Large intestine (tissue), 3 donors: ENCODE results near the gene LHPP. TPM values are rescaled to one million over a fixed set of nuclear protein-coding genes. Genes with fewer than 3 reads are reported as not detected.

ENCODE experiments used
- DNase-seq, 2 donors: peaks; one replicate each; pipeline versions ENCODE4 v3.0.0 to v3.0.0-alpha.2; 2013
- H3K27ac ChIP-seq: one replicate; pipeline ENCODE4 v1.5.1; 2013; ENCODE audit warnings: low read length
- H3K27me3 ChIP-seq: 2 replicates; pipeline ENCODE4 v1.6.1; 2013; ENCODE audit warnings: low read length; ENCODE audit not compliant: control insufficient read depth, insufficient read depth
- H3K36me3 ChIP-seq: 2 replicates; pipeline ENCODE4 v1.6.1; 2013; ENCODE audit warnings: low read length; ENCODE audit not compliant: control insufficient read depth, insufficient read depth
- H3K4me1 ChIP-seq: one replicate; pipeline ENCODE4 v1.6.1; 2013; ENCODE audit warnings: low read length; ENCODE audit not compliant: control insufficient read depth, insufficient read depth
- H3K4me3 ChIP-seq: one replicate; pipeline ENCODE4 v1.5.1; 2013; ENCODE audit warnings: low read length
- H3K9me3 ChIP-seq: one replicate; pipeline ENCODE4 v1.6.1; 2013; ENCODE audit warnings: mild to moderate bottlenecking, low read depth, low read length, moderate library complexity; ENCODE audit not compliant: control insufficient read depth
- WGBS: methylation state at CpG from one replicate; pipeline ENCODE4 v1.1.5; 2013; ENCODE audit warnings: low lambda C conversion rate; ENCODE audit not compliant: insufficient coverage; 5-methylcytosine and 5-hydroxymethylcytosine counted together
- polyA plus RNA-seq: library from polyadenylated mRNA; unstranded; fragments of 120-200 nt; gene quantifications from one replicate; pipeline ENCODE4 v1.2.1, GENCODE V29; 2013

Gene LHPP
- polyA plus RNA-seq, 1 donor: 40.7 TPM

DNA sequence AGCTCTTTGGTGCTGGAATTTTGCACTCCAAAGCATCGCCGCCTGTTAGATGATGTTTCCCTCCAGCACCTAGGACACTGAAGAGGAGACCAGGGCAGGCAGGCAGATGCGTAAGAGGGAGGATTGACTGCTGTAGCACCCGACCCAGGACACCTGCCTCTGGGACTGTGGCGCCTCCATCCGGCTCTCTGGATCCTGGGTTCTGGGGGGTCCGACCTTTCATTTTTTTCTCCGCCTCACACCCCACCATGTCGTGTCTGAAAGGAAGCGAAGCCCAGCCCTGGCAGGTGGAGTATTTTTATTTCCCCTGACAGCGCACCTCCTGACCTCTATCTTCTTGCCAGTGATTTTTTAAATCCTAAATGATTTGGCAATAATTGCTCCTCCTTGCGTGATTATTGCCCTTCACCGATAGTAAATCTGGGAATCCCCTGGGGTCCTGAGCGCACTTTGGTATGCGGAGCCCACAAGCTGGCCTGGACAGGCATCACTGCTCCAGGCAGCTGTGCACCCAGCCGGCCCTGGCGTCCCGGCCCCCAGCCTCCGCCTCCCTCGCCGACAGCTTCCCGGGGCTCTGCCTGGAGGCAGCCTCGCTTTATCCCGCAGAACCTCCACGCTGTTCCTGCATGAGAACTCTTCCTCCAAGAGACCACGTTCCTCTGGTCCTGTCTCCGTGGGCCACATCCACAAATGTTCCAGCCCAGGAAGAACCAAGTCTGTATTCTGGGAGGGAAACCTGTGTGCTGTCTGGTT, 48.4 kb downstream of the LHPP start:
- H3K27ac ChIP-seq: no peak overlapping the region
- H3K36me3 ChIP-seq: peaks cover 10% of the 10 kb centered on the region
- H3K9me3 ChIP-seq: no peaks in the 10 kb centered on the region
- WGBS: 93% methylated on average over 3 of the region's 27 CpGs
- H3K4me1 ChIP-seq: no peaks in the 10 kb centered on the region
- no peaks in the 10 kb centered on the region for H3K27me3 ChIP-seq
- H3K4me3 ChIP-seq: no peak overlapping the region
- DNase-seq: no peak

DNA sequence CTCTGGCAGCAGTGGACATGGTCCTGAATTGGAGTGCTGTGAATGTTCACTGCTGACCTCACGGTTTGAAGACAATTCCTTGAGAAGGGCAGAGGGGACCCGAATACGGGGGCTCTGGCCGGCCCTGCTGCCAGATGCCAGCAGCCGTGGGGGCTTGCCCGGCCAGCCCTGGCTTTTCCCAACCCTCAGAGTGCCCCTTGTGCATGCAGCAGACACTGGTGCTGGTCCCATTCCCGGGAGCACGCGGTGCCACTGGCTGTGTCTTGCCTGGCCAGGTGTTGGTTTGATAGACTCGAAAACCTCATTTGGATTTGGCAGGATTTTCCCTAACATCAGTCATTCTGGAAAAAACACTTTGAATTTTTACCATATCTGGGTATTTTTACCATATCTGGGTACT, 49.1 kb downstream of the LHPP start:
- no peak overlapping the region for H3K27ac ChIP-seq
- peaks cover 10% of the 10 kb centered on the region for H3K36me3 ChIP-seq
- H3K27me3 ChIP-seq: no peaks in the 10 kb centered on the region
- DNase-seq: no peak
- no CpG with 5 or more reads among the region's 10 CpGs for WGBS
- H3K4me3 ChIP-seq: no peak overlapping the region
- no peaks in the 10 kb centered on the region for H3K9me3 ChIP-seq
- no peaks in the 10 kb centered on the region for H3K4me1 ChIP-seq

DNA sequence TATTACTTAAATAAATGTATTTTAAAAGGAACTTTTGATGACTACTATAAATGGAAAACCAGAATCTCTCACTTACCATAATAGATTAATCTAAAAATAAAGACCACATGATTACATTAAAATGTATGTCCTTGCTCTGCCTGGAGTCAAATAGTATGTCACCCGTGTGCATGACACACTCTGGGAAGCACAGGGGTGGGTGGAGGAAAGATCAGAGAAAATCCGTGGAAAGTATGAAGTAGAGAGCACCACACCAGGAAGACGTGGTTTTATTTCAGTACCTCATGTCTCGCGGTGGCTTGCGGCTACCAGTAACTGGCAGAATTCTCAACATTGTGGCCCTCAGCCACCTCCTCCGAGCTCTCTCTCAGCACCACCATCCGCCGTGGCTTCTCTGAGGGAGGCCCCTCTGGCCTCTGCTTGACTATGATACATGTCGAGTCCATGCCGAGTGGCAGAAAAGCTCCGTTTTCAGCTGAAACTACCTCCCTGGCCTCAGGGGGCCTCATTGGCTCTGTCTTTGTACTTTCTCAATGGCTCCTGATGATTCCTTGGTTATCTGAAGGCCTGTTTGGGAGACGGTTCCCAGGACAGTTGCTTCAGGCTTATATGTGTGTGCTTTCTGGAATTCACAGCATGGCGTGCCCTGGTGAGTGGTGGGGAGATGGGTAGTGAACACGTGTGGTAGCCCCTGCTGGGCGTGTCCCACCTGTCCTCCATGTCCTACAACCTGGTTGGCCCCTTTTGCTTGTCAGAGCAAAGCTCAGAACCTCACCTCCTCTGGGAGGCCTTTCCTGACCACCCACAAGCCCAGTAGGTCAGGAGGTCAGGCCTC, 49.8 kb downstream of the LHPP start:
- H3K36me3 ChIP-seq: peaks cover 10% of the 10 kb centered on the region
- H3K27me3 ChIP-seq: no peaks in the 10 kb centered on the region
- H3K27ac ChIP-seq: no peak overlapping the region
- DNase-seq: no peak
- 93% methylated on average over 3 of the region's 16 CpGs for WGBS
- H3K4me3 ChIP-seq: no peak overlapping the region
- H3K9me3 ChIP-seq: no peaks in the 10 kb centered on the region
- no peaks in the 10 kb centered on the region for H3K4me1 ChIP-seq

DNA sequence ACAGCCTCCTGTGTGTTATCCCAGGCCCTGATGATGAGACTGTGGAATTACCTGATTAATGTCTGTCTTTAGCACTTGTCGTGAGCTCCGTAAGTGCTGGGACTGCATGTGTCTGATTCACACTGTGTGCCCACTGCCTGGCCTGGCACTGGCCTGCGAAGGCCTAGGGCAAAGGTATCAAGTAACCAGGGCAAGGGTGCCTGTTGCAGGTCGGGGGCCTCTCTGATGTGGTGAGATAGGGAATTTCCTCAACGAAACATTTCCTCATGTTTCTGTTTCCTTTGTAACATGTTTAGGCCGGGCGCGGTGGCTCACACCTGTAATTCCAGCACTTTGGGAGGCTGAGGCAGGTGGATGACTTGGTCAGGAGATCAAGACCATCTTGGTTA, 50.4 kb downstream of the LHPP start:
- no peaks in the 10 kb centered on the region for H3K9me3 ChIP-seq
- H3K36me3 ChIP-seq: peaks cover 10% of the 10 kb centered on the region
- no peak overlapping the region for H3K4me3 ChIP-seq
- no CpG with 5 or more reads among the region's 8 CpGs for WGBS
- H3K27me3 ChIP-seq: no peaks in the 10 kb centered on the region
- no peak overlapping the region for H3K27ac ChIP-seq
- H3K4me1 ChIP-seq: no peaks in the 10 kb centered on the region
- DNase-seq: no peak

DNA sequence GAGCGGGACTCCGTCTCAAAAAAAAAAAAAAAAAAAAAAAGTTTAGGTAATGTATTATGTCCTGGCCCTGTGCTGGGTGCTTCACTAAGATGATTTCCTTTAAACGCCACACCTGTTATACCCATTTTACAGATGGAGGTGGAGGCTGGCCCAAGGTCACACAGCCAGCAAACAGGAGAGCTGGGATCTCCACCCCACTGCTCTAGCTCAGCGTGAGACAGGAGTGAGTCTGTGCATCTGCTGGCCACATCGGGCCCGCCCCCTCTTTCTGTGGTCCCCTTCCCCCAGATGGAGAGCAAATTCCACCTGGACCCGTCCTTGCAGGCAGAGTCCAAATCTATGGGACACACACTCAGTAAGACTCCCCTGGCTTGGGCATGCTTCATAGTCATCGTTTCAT, 51.0 kb downstream of the LHPP start:
- Histone ChIP-seq H3K4me3 (no peak overlapping the region), H3K4me1 (no peaks in the 10 kb centered on the region), H3K27ac (no peak overlapping the region), H3K27me3 (no peaks in the 10 kb centered on the region), H3K36me3 (peaks cover 16% of the 10 kb centered on the region), H3K9me3 (no peaks in the 10 kb centered on the region)
- no peak for DNase-seq
- 100% methylated on average over 1 of the region's 8 CpGs for WGBS

DNA sequence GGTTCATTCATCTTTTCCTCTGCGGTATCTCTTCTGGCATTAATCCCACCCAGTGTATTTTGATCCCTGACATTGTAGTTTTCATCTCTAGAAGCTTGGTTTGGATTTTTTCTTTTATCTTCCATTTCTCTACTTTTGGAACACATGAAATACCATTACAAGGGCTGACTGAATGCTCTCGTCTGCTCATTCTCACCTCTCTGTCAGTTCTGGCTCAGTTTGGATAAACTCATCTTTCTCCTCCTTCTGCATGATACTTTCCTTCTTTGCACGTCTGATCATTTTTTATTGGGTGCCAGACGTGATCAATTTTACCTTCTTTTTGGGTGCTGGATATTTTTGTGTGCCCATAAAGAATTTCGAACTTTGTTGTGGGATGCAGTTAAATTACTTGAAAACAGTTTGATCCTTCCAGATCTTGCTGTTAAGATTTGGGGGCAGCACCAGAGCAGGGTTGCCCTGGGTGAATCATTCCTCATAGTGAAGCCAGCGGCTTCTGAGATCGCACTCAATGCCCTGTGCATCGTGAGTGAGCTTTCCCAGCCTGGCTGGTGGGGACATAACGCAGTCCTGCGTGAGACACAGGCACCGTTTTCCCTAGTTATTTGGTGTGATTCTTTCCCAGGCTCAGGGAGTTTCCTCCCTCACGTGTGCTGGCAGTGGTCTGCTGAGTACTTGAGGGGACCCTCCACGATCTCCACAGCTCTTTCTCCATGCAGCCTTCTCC, 53.8 kb downstream of the LHPP start:
- H3K9me3 ChIP-seq: no peaks in the 10 kb centered on the region
- peaks cover 24% of the 10 kb centered on the region for H3K36me3 ChIP-seq
- H3K4me1 ChIP-seq: no peaks in the 10 kb centered on the region
- no peaks in the 10 kb centered on the region for H3K27me3 ChIP-seq
- H3K27ac ChIP-seq: no peak overlapping the region
- DNase-seq: no peak
- WGBS: 78% methylated on average over 3 of the region's 13 CpGs
- no peak overlapping the region for H3K4me3 ChIP-seq

DNA sequence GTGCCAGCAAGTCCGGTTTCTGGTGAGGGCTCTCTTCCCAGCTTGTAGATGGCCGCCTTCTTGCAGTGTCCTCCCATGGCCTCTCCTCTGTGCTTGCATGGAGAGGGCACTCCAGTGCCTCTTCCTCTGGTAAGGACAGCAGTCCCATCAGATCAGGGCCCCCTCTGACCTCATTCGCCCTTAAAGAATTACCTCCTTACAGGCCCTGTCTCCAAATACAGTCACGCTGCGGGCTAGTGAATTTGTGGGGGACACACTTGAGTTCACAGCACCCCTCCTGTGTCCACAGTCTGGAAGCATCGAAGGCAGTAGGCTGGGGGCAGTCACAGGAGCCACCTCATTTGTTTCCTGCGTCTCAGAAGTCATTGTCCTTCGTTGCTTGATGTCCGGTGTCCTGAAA, 54.6 kb downstream of the LHPP start:
- no peak overlapping the region for H3K4me3 ChIP-seq
- no peaks in the 10 kb centered on the region for H3K9me3 ChIP-seq
- WGBS: no CpG with 5 or more reads among the region's 9 CpGs
- no peaks in the 10 kb centered on the region for H3K27me3 ChIP-seq
- no peaks in the 10 kb centered on the region for H3K4me1 ChIP-seq
- no peak for DNase-seq
- peaks cover 21% of the 10 kb centered on the region for H3K36me3 ChIP-seq
- no peak overlapping the region for H3K27ac ChIP-seq

DNA sequence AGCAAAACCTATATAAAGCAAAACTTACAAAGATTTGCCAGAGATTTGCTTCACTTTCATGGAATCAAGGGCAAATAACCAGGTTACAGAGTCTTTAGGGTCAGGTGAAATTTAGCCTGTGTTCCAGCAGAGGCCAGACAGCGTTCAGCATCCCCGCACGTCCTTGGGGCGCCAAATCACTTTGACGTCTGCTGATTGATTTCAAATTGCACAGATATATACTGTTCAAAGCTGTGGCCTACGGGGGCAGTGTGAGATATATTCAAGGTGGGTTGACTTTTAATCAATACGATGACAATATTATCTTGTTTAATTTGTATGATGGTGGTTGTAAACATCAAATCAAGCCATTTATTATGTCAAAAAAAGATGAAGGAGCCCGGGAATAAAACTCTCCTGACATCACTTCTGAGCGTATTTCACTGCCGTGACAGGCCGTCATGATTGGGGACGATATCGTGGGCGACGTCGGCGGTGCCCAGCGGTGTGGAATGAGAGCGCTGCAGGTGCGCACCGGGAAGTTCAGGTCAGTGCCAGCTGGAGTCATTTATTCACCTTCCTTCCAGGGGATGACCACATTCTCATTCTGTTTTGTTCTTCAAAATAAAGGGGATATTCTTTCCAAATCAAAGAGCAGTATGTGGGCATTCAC, 55.2 kb downstream of the LHPP start:
- DNase-seq: no peak
- H3K27ac ChIP-seq: no peak overlapping the region

DNA sequence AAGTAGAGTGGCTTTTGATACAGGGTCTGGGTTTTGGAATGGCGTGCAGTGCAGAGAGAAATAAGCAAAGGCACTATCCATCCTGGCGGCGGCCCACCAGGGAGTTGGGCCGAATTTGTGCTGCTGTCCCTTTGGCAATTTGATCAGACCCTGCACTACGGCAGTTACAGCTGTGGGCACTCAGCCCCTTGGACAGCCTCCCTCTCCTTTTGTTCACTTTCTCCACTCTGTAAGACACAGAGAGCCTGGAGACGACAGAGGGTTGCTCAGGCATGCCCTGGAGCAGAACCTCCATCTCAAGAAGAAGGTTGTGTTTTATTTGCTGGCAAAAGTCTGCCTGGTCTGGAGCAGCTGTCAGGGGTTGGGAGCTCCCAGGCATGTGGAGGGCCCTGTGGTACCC, 55.8 kb downstream of the LHPP start:
- Histone ChIP-seq H3K36me3 (peaks cover 17% of the 10 kb centered on the region), H3K27ac (no peak overlapping the region), H3K27me3 (no peaks in the 10 kb centered on the region), H3K4me1 (peaks cover 4% of the 10 kb centered on the region), H3K4me3 (no peak overlapping the region), H3K9me3 (no peaks in the 10 kb centered on the region)
- DNase-seq: no peak
- WGBS: no CpG with 5 or more reads among the region's 6 CpGs

More for the DNA sequence above, 55.2 kb downstream of the LHPP start:
- H3K4me1 ChIP-seq: no peaks in the 10 kb centered on the region
- H3K4me3 ChIP-seq: no peak overlapping the region
- WGBS: 72% methylated on average over 2 of the region's 21 CpGs
- H3K9me3 ChIP-seq: no peaks in the 10 kb centered on the region
- H3K36me3 ChIP-seq: peaks cover 19% of the 10 kb centered on the region
- H3K27me3 ChIP-seq: no peaks in the 10 kb centered on the region

DNA sequence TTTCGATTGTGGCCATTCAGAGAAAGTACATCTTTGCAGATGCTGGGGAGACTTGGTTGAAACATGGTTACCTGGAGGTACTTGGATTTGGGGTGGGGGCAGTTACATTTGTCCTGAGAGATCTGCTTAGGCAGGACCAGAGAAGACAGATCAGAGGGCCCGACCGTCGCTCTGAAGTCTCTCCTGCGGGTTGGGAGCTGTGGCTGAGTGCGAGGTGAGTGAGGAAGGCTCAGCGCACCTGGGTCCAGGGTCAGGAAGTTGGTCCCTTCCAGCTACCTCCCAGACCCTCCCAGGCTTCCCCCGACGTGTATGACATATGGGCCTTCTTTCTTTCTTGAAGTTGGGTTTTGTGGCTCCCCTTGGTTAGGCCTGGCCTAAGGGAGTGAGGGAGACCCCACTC, 56.3 kb downstream of the LHPP start:
- Histone ChIP-seq H3K27ac (no peak overlapping the region), H3K4me3 (no peak overlapping the region), H3K9me3 (no peaks in the 10 kb centered on the region), H3K27me3 (no peaks in the 10 kb centered on the region), H3K4me1 (peaks cover 9% of the 10 kb centered on the region), H3K36me3 (peaks cover 17% of the 10 kb centered on the region)
- no peak for DNase-seq
- no CpG with 5 or more reads among the region's 9 CpGs for WGBS
